ENCODE data around the gene PCNX3.
A peak's percentile ranks its signal among the peaks of the same experiment; 100 is the strongest.
"Not testable (repeated sequence)": the region's sequence is repeated elsewhere in the genome, so short reads cannot be mapped to it uniquely, and the experiment has no call there.

PCNX3 gene

DNA sequence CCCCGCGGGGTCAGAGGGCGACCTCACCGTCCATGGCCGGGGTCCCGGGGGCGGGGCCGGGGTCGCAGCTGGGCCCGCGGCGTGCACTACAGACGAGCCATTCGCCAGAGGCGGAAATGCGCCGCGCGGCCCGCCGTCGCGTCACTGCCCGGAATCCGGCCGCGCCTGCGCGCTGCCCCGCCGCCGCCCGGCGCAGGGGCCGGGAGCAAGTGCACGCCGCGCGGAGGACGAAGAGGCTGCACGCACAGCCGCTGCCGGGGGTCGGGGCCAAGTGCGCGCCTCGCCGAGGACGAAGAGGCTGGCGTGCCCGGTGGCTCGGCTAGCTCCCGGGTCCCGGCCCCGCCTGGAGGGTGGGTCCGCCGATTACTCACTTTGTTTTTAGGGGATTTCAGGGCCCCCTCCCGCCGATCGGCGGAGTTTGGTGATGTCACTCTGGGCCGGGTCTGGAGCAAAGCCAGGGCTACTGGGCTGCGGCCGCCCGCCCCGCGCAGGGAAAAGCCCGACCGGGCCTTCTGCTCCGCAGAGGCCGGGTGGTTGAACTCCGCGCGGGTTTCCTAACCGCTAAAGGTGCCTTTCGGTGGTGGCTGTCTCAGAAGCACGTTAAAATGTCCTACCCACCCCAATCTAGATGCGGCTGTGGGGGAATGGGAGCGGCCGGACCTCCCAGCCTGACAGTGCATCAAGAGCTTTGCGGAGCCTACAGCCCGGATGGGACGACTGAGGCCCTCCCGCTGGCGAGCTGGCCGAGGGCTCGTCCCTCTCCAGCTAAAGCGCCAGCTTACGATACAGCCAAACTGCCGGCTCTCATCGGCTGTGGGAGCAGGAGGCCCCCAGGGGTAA is 47.4 kb downstream of the PCNX3 start, which contains the start of gene RELA:
RELA (minus strand) TSS at position 118 of the 840 bp plus-strand sequence; CDS start at position 34, 84 bp downstream.
- DNase-seq (ENCODE audit: low spot score): peak; percentile 96
- TF ChIP-seq, protein P1, sequence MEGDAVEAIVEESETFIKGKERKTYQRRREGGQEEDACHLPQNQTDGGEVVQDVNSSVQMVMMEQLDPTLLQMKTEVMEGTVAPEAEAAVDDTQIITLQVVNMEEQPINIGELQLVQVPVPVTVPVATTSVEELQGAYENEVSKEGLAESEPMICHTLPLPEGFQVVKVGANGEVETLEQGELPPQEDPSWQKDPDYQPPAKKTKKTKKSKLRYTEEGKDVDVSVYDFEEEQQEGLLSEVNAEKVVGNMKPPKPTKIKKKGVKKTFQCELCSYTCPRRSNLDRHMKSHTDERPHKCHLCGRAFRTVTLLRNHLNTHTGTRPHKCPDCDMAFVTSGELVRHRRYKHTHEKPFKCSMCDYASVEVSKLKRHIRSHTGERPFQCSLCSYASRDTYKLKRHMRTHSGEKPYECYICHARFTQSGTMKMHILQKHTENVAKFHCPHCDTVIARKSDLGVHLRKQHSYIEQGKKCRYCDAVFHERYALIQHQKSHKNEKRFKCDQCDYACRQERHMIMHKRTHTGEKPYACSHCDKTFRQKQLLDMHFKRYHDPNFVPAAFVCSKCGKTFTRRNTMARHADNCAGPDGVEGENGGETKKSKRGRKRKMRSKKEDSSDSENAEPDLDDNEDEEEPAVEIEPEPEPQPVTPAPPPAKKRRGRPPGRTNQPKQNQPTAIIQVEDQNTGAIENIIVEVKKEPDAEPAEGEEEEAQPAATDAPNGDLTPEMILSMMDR (IDR thresholded peaks at IDR 0.05; ENCODE audit: borderline replicate concordance, control extremely low read depth, extremely low read depth, insufficient read depth, missing control alignments): no peak
- in situ Hi-C loops (cut with MboI; ENCODE audit: low sequenced_read_pairs, unreplicated experiment): no loop called here

- in situ Hi-C loops (cut with MboI; ENCODE audit: low sequenced_read_pairs, unreplicated experiment): no loop called here
- peak; percentile 60 for DNase-seq (ENCODE audit: low spot score)
Measured at GRCh38 chr11:65663639-65664200, 48.1 kb downstream of the PCNX3 start.

DNA sequence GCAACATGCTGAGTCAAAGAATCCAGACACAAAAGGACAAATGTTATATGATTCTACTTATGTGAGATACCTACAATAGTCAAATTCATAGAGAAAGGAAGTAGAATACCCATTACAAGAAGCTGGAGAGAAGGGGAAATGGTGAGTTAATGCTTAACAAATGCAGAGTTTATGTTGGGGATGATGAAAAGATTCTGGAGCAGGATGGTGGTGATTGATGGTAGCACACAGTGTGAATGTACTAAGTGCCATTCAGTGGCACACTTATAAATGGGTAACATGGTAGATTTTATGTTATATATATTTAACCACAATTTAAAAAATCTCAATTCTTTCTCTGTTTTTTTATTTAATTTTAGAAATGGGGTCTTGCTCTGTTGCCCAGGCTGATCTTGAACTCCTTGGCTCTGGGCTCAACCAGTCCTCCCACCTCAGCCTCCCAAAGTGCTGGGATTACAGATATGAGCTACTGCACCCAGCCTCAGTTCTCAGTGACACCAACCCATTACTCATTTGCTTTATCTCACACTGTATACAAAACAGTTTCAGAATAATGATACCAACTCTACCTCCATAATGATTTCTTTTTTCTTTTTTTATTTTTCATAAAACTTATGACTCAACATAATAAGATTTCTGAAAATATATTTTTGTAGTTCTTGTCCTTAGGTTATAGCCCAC is 56.7 kb downstream of the PCNX3 start:
- no peak for DNase-seq (ENCODE audit: low spot score)
- in situ Hi-C loops (cut with MboI; ENCODE audit: low sequenced_read_pairs, unreplicated experiment): no loop called here
- TF ChIP-seq, protein P1 (IDR thresholded peaks at IDR 0.05; ENCODE audit: borderline replicate concordance, control extremely low read depth, extremely low read depth, insufficient read depth, missing control alignments): no peak

More at GRCh38 chr11:65663639-65664200, 48.1 kb downstream of the PCNX3 start:
- TF ChIP-seq, protein P1 (IDR thresholded peaks at IDR 0.05; ENCODE audit: borderline replicate concordance, control extremely low read depth, extremely low read depth, insufficient read depth, missing control alignments): no peak

- TF ChIP-seq, protein P1 (IDR thresholded peaks at IDR 0.05; ENCODE audit: borderline replicate concordance, control extremely low read depth, extremely low read depth, insufficient read depth, missing control alignments): no peak
- in situ Hi-C loops (cut with MboI; ENCODE audit: low sequenced_read_pairs, unreplicated experiment): no loop called here
- no peak for DNase-seq (ENCODE audit: low spot score)
Measured at GRCh38 chr11:65672982-65673381, 57.4 kb downstream of the PCNX3 start.

DNA sequence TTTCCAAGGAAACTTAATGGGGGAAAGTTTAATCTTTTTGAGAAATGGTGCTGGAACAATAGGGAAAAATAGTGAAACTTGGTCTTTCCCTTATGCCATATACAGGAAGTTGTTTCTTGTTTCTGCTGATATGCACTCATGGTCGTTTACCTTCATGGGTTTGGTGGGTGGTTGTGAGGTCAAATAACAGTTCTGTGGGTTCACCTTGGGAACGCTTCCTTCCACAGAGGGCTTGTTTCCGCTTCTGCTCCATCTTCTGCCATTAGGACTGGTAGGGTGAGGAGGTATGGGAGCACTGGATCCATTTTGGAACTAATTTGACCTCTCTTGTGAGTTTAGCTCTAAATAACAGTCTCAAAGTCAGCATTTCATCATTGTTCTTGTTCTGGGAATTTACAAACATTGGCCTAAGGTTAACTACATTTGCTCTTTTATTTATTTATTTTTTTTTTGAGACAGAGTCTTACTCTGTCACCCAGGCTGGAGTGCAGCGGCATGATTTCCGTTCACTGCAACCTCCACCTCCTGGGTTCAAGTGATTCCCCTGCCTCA is 64.7 kb downstream of the PCNX3 start:
- in situ Hi-C loops (cut with MboI; ENCODE audit: low sequenced_read_pairs, unreplicated experiment): no loop called here
- TF ChIP-seq, protein P1 (IDR thresholded peaks at IDR 0.05; ENCODE audit: borderline replicate concordance, control extremely low read depth, extremely low read depth, insufficient read depth, missing control alignments): no peak
- no peak for DNase-seq (ENCODE audit: low spot score)

DNA sequence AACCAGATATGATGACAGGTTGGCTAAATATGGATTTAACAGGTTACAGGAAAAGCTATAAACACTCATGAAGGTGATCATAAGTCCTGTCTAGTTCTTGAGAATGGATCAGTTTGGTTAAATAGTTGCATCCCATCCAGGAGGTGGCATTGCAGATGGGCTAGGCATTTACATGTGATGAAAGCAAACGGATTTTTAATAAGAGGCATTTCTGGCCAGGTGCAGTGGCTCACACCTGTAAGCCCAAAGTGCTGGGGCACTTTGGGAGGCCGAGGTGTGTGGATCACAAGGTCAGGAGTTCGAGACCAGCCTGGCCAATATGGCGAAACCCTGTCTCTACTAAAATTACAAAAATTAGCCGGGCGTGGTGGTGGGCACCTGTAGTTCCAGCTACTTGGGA is 67.9 kb downstream of the PCNX3 start:
- DNase-seq (ENCODE audit: low spot score); in situ Hi-C loops (cut with MboI; ENCODE audit: low sequenced_read_pairs, unreplicated experiment): not testable (repeated sequence)
